ENCODE data around the gene TBC1D21. TPM values are rescaled to one million over a fixed set of nuclear protein-coding genes. Genes with fewer than 3 reads are reported as not detected.

Gene TBC1D21
- total RNA-seq, 4 donors from 2014 or later, result not detected

DNA sequence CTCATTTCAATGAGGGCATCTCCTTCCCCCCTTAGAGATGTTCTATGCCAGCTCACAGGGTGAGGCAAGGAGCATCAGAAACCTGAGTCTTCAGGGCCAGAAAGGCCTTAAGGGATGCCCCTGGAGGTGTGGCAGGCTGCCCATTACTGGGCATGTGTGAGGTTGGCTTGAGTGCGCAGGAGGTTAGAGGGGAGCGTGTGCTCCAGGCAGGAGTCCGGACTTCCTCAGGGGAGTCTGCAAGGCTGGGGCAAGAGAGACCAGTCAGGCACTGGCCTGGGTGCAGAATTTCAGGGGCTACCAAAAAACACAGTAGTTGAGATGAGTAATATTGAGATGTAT lies 54.8 kb downstream of the TBC1D21 start:
- peaks cover 22% of the 10 kb centered on the region for H3K27me3 ChIP-seq
- WGBS, 2 donors (ENCODE audit: low coverage in 1 of 2), result 0% methylated on average over 3 of the region's 3 CpGs; no CpG with 5 or more reads in 1 of the 2 donors
- no peak for TF ChIP-seq POLR2AphosphoS5 (IDR thresholded peaks at IDR 0.05)
- TF ChIP-seq, protein P1, sequence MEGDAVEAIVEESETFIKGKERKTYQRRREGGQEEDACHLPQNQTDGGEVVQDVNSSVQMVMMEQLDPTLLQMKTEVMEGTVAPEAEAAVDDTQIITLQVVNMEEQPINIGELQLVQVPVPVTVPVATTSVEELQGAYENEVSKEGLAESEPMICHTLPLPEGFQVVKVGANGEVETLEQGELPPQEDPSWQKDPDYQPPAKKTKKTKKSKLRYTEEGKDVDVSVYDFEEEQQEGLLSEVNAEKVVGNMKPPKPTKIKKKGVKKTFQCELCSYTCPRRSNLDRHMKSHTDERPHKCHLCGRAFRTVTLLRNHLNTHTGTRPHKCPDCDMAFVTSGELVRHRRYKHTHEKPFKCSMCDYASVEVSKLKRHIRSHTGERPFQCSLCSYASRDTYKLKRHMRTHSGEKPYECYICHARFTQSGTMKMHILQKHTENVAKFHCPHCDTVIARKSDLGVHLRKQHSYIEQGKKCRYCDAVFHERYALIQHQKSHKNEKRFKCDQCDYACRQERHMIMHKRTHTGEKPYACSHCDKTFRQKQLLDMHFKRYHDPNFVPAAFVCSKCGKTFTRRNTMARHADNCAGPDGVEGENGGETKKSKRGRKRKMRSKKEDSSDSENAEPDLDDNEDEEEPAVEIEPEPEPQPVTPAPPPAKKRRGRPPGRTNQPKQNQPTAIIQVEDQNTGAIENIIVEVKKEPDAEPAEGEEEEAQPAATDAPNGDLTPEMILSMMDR (IDR thresholded peaks at IDR 0.05), result no peak
- no peak for TF ChIP-seq EP300 (IDR thresholded peaks at IDR 0.05)
- TF ChIP-seq POLR2A (IDR thresholded peaks at IDR 0.05), result no peak
- H3K9me3 ChIP-seq, result no peaks in the 10 kb centered on the region
- H3K36me3 ChIP-seq, result peaks cover 0 to 2% of the 10 kb centered on the region in 2 donors
- H3K4me1 ChIP-seq, result peaks cover 15 to 97% (median 66%) of the 10 kb centered on the region in 3 donors
- peak overlapping the region in 3 of 4 donors; percentile 96 to 97 (median 96) for H3K27ac ChIP-seq
- ATAC-seq, result no peak
- peak overlapping the region; percentile 69 to 79 for H3K4me3 ChIP-seq

- Histone ChIP-seq H3K9me3 (no peaks in the 10 kb centered on the region), H3K27ac (peak overlapping the region in 2 of 4 donors; percentile 59 to 67), H3K4me1 (peaks cover 8 to 88% (median 57%) of the 10 kb centered on the region in 3 donors), H3K27me3 (peaks cover 22% of the 10 kb centered on the region), H3K36me3 (peaks cover 0 to 8% of the 10 kb centered on the region in 2 donors), H3K4me3 (no peak overlapping the region)
- no peak for ATAC-seq
- TF ChIP-seq POLR2AphosphoS5 (IDR thresholded peaks at IDR 0.05) (no peak), POLR2A (IDR thresholded peaks at IDR 0.05) (no peak)
- WGBS, 2 donors (ENCODE audit: low coverage in 1 of 2), result 10 to 20% methylated on average over 1 to 2 of the region's 5 CpGs
Measured at GRCh38 chr15:73928971-73929627, 55.7 kb downstream of the TBC1D21 start.

DNA sequence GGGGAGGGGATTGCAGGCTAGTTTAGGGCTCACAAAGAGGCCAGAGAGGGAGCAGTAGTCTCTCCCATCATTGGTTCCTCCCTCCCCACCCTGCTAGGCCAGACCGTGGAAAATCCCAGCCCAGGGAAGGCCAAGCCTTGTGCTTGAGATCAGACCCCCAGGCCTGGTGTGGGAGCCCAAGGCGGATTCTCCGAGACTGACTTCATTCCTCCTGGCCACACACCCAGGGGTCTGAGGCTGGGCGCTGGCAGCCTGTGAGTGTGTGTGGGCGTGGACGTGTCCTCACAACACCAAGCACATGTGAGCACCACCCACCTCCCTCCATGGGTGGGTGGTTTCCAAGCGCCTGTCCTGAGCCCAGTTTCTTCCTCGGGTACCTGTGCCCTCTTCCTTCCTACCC lies 57.0 kb downstream of the TBC1D21 start:
- Histone ChIP-seq H3K27me3 (peaks cover 22% of the 10 kb centered on the region), H3K36me3 (peaks cover 0 to 10% of the 10 kb centered on the region in 2 donors), H3K9me3 (no peaks in the 10 kb centered on the region), H3K4me3 (no peak overlapping the region), H3K4me1 (peaks cover 3 to 84% (median 48%) of the 10 kb centered on the region in 3 donors), H3K27ac (peak overlapping the region in 3 of 4 donors; percentile 58 to 67 (median 59))
- TF ChIP-seq POLR2AphosphoS5 (IDR thresholded peaks at IDR 0.05) (no peak), EP300 (IDR thresholded peaks at IDR 0.05) (no peak), POLR2A (IDR thresholded peaks at IDR 0.05) (no peak)
- TF ChIP-seq, protein P1 (IDR thresholded peaks at IDR 0.05), result no peak
- WGBS, 2 donors (ENCODE audit: low coverage in 1 of 2), result no CpG with 5 or more reads among the region's 8 CpGs
- ATAC-seq, result no peak

- peaks cover 22% of the 10 kb centered on the region for H3K27me3 ChIP-seq
- peaks cover 0 to 10% of the 10 kb centered on the region in 2 donors for H3K36me3 ChIP-seq
- no peak for ATAC-seq
- TF ChIP-seq POLR2AphosphoS5 (IDR thresholded peaks at IDR 0.05), result peak; percentile 64
- TF ChIP-seq, protein P1 (IDR thresholded peaks at IDR 0.05), result no peak
- WGBS, 2 donors (ENCODE audit: low coverage in 1 of 2), result 48% methylated on average over 4 of the region's 7 CpGs; no CpG with 5 or more reads in 1 of the 2 donors
- peaks cover 3 to 84% (median 43%) of the 10 kb centered on the region in 3 donors for H3K4me1 ChIP-seq
- H3K4me3 ChIP-seq, result no peak overlapping the region
- H3K27ac ChIP-seq, result peak overlapping the region in 3 of 4 donors; percentile 58 to 67 (median 59)
- H3K9me3 ChIP-seq, result no peaks in the 10 kb centered on the region
Measured at GRCh38 chr15:73930790-73931281, 57.5 kb downstream of the TBC1D21 start.

GRCh38 chr15:73931441-73931840 lies 58.1 kb downstream of the TBC1D21 start:
- H3K36me3 ChIP-seq, result peaks cover 0 to 10% of the 10 kb centered on the region in 2 donors
- WGBS, 2 donors (ENCODE audit: low coverage in 1 of 2), result 0 to 50% methylated on average over 1 of the region's 2 CpGs
- H3K4me1 ChIP-seq, result peaks cover 3 to 84% (median 43%) of the 10 kb centered on the region in 3 donors
- H3K4me3 ChIP-seq, result no peak overlapping the region
- TF ChIP-seq POLR2AphosphoS5 (IDR thresholded peaks at IDR 0.05) (no peak), EP300 (IDR thresholded peaks at IDR 0.05) (no peak), POLR2A (IDR thresholded peaks at IDR 0.05) (no peak)
- TF ChIP-seq, protein P1 (IDR thresholded peaks at IDR 0.05), result no peak
- H3K9me3 ChIP-seq, result no peaks in the 10 kb centered on the region
- peaks cover 22% of the 10 kb centered on the region for H3K27me3 ChIP-seq
- no peak for ATAC-seq
- peak overlapping the region in 3 of 4 donors; percentile 58 to 67 (median 59) for H3K27ac ChIP-seq

Data from gastroesophageal sphincter (tissue), 4 donors.